HAP-1 (cell line): ENCODE results near the gene RUFY3.
A peak's percentile ranks its signal among the peaks of the same experiment; 100 is the strongest.
"Not testable (repeated sequence)": the region's sequence is repeated elsewhere in the genome, so short reads cannot be mapped to it uniquely, and the experiment has no call there.

Source experiments
- DNase-seq, 2 experiments: peaks; one replicate each; pipeline ENCODE4 v3.0.0-alpha.2; 2016 to 2020; ENCODE audit warnings: low spot score in 2 of 2
- H3K27me3 ChIP-seq: fragments of 250-450 bp; sonication (Bioruptor Pico); 2 replicates; pipeline ENCODE4 v1.5.1; 2020; ENCODE audit warnings: low read depth, mild to moderate bottlenecking, moderate library complexity
- H3K36me3 ChIP-seq: fragments of 250-450 bp; sonication (Bioruptor Pico); replicated peaks from 2 replicates; pipeline ENCODE4 v1.5.1; 2020; ENCODE audit warnings: mild to moderate bottlenecking
- H3K4me1 ChIP-seq: fragments of 250-450 bp; sonication (Bioruptor Pico); 2 replicates; pipeline ENCODE4 v1.5.1; 2020; ENCODE audit warnings: mild to moderate bottlenecking
- H3K4me3 ChIP-seq: fragments of 250-450 bp; sonication (Bioruptor Pico); 2 replicates; pipeline ENCODE4 v1.5.1; 2020; ENCODE audit warnings: mild to moderate bottlenecking, moderate library complexity
- H3K9me3 ChIP-seq: fragments of 250-450 bp; sonication (Bioruptor Pico); 2 replicates; pipeline ENCODE4 v1.5.1; 2020; ENCODE audit warnings: mild to moderate bottlenecking, moderate library complexity
- in situ Hi-C: fragments of 300-500 bp; cut with MboI; formaldehyde crosslinking; loops from 3 replicates; pipeline ENCODE4 v1.14.3; 2020; ENCODE audit warnings: low sequenced_read_pairs, inconsistent platforms, mixed read lengths

RUFY3 gene

DNA sequence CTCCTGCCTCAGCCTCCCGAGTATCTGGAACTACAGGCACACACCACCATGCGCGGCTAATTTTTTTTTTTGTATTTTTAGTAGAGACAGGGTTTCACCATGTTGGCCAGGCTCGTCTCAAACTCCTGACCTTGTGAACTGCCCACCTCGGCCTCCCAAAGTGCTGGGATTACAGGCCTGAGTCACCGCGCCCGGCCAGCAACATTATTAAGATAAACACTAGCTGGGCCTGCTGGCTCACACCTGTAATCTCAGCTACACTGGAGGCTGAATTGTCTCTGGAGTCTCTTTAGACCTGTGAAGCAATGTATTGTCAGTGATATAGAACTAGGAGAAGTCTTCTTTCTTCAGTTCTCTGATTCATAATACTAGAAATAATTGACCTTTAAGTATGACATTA, 23.3 kb upstream of the RUFY3 start:
- H3K36me3 ChIP-seq, H3K9me3 ChIP-seq, H3K4me3 ChIP-seq, DNase-seq, H3K27me3 ChIP-seq, H3K4me1 ChIP-seq, in situ Hi-C loops: not testable (repeated sequence)

DNA sequence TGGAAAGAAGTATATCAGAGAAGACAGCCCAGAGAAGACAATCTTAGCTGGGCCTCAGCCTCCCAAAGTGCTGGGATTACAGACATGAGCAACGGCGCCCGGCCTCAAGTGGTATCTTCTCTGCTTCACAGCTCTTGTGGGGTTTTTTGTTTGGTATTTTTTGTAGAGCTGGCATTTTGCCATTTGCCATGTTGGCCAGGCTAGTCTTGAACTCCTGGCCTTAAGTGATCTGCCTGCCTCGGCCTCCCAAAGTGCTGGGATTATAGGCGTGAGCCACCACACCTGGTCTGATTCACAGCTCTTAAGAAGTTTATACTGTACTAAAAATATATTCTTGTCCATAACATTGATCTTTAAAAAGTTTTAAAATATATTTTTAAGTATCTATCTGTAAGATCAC, 21.1 kb upstream of the RUFY3 start:
- H3K27me3 ChIP-seq: no peaks in the 10 kb centered on the region
- H3K9me3 ChIP-seq: no peaks in the 10 kb centered on the region
- no peaks in the 10 kb centered on the region for H3K36me3 ChIP-seq
- DNase-seq: no peak
- in situ Hi-C loops: no loop called here
- H3K4me1 ChIP-seq: peaks cover 9% of the 10 kb centered on the region
- H3K4me3 ChIP-seq: no peak overlapping the region

DNA sequence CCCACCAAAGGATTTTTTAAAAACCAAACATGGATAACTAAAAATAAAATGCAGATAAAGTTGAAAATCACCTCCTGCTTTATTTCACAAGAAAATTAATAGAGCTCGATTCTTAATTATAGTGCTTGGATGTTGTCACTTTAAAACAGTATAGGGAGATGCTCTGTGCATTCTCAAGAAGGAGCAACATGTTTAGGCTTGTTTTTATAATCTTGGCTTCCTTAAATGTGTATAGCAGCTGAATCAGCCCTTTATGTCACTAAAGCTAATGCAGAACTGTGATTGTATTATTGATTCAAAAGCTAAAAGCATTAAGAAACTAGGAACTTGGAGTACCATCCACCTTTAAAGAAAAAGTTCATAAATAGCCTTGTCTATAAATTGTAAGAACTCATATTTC, 20.5 kb upstream of the RUFY3 start:
- H3K9me3 ChIP-seq: no peaks in the 10 kb centered on the region
- H3K27me3 ChIP-seq: no peaks in the 10 kb centered on the region
- H3K4me1 ChIP-seq: peaks cover 9% of the 10 kb centered on the region
- H3K4me3 ChIP-seq: no peak overlapping the region
- in situ Hi-C loops: no loop called here
- H3K36me3 ChIP-seq: no peaks in the 10 kb centered on the region
- no peak for DNase-seq

DNA sequence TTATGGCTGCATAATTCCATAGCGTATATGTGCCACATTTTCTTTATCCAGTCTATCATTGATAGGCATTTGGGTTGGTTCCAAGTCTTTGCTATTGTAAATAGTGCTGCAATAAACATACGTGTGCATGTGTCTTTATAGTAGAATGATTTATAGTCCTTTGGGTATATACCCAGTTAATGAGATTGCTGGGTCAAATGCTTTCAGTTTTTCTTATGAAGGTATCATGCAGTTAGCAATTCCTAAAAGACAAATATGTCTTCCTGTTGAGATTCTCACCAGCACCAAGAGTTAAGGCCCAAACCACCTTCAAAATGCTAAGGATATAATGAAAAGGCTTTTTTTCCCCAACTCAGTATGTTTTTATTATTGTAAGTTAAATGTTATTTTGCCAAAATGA, 19.2 kb upstream of the RUFY3 start:
- H3K9me3 ChIP-seq, H3K27me3 ChIP-seq, DNase-seq, in situ Hi-C loops, H3K36me3 ChIP-seq, H3K4me3 ChIP-seq: not testable (repeated sequence)
- peaks cover 19% of the 10 kb centered on the region for H3K4me1 ChIP-seq

DNA sequence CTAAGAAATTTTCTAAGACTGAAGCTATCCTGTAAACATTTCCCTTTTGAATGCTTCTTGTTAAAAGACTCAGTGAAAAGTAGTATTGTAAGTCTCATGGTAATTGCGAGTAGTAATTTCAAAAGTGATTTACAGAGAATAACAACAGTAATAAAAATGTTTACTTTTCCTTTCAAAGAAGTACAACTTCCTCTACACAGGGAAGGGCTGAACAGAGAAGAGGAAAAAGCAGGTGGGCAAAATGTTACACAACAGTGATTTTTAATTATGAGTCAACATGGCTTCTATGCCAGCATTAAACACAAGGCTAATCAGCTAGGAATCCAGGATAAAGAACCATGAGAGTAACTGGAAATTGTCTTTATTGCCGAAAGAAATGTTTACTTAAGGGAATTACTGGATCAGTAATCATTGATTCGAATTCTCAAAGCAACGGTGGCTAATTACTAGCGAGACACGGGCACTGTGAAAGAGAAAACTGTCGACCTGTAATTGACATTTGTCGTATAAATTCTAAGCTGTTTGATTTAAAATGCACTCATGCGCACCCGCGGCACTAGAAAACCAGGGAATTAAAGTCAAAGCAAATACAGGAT, 18.0 kb upstream of the RUFY3 start:
- no peaks in the 10 kb centered on the region for H3K27me3 ChIP-seq
- H3K4me1 ChIP-seq: peaks cover 19% of the 10 kb centered on the region
- H3K4me3 ChIP-seq: peak overlapping the region; percentile 51
- no peaks in the 10 kb centered on the region for H3K36me3 ChIP-seq
- in situ Hi-C loops: no loop called here
- DNase-seq: peak in 1 of 2 experiments; percentile 39
- H3K9me3 ChIP-seq: no peaks in the 10 kb centered on the region

DNA sequence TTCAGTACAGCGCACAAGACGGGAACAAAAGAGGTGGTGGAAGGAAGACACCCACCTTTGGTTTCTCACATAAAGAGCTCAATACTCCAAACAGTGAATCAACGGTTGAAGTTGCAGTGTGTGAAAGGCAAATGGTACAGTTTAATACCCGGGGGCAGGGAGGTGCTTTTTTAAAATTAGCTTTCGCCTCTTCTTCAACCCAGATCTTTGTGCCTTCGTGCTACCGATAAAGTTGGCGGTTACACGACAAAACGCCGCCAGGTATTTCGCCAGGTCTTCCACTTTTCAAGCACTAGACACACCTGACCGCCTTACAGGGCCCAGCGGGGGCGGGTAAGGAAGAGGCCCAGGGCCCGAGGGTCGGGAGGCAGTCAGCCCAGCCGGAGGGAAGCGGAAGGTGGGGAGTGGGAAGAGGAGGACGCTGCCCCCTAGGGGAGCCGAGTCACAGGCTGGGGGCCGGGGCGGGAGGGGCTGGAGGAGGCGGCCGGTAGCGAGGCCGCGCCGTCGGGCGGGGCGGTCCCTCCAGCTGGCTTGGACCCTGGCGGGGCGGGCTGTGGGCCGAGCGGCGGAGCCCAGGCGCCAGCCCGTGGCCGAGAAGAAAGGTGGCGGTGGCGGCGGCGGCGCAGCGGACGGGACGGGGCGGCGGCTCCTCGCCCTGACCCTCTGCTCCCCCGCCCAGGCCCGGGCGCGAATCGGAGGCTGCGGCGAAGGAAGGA, 17.4 kb upstream of the RUFY3 start:
- H3K36me3 ChIP-seq: no peaks in the 10 kb centered on the region
- no peaks in the 10 kb centered on the region for H3K9me3 ChIP-seq
- H3K4me3 ChIP-seq: peak overlapping the region; percentile 51
- peak; percentile 71 to 90 for DNase-seq
- in situ Hi-C loops: no loop called here
- peaks cover 26% of the 10 kb centered on the region for H3K4me1 ChIP-seq
- H3K27me3 ChIP-seq: no peaks in the 10 kb centered on the region

DNA sequence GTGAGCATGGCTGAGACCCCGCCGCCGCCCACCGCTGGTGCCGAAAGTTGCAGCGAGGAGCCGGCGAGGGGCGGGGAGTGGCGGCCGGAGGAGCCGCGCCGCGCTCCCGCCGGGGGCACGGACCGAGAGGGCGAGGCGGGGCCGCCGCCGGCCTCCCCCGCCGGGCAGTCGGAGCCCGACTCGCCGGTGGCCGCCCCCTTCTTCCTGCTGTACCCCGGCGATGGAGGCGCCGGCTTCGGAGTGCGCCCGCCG, 16.9 kb upstream of the RUFY3 start:
- Histone ChIP-seq H3K27me3 (no peaks in the 10 kb centered on the region), H3K4me3 (peak overlapping the region; percentile 51), H3K36me3 (no peaks in the 10 kb centered on the region), H3K4me1 (peaks cover 31% of the 10 kb centered on the region), H3K9me3 (no peaks in the 10 kb centered on the region)
- in situ Hi-C loops: no loop called here
- DNase-seq: no peak

DNA sequence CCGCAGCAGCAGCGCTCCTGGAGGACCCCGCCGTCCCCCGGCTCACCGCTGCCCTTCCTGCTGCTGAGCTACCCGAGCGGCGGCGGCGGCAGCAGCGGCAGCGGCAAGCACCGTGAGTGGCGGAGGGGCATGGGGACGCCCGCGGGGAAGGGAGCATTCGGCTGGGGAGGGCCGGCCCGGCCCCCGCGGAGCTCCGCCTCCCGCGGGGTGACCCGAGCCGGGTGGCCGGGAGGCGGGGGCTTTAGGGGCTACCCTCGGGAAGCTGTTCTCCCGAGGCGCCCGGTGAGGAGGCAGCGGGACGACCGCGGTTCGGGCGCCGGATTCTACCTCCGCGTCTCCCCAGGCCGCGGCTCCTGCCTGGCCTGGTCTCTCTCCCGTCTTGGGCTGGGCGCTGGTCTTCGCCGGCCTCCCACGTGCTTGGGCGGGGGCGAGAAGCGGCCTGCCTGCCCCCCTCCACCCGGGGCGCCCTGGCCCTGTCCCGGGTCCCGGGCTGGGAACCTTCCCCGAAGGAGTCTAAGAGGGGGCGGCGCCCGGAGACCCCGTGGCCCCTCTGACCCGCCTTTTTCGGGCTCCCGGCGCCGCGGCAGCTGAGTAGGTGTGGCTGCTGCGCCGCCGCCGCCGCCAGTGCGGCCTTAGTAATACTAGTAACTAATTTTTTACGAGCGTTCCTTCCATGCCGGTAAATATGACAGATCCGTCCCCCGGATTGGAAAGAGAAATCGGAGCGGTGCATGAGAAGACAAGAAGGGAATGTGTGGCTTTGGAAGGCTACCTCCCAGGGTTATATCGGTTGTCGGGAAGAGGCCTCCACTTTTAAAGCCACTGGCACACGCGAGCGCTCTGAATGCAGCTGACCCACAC, 16.4 kb upstream of the RUFY3 start:
- peak; percentile 69 to 84 for DNase-seq

DNA sequence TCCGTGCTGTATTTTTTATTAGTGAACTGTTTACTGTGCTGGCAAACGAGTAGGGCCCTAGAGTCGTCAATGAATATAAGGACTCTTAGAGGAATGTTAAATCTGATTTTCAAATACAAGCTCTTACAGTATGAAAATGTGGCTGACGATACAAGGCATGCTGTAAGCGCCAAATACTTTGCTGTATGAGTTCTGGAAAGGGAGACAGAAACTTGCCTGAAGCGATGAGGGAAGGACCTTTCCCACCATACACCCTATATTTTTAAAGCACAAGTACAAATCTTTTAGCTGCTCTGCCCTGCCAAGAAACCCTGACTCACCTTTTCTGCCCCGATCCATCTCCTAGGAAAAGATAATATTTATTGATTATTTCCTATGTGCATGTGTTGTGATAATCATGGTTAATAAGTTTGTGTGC, 15.7 kb upstream of the RUFY3 start:
- in situ Hi-C loops: no loop called here
- peaks cover 33% of the 10 kb centered on the region for H3K4me1 ChIP-seq
- H3K4me3 ChIP-seq: peak overlapping the region; percentile 51
- H3K9me3 ChIP-seq: no peaks in the 10 kb centered on the region
- H3K36me3 ChIP-seq: no peaks in the 10 kb centered on the region
- no peaks in the 10 kb centered on the region for H3K27me3 ChIP-seq
- DNase-seq: no peak

More for the DNA sequence above, 16.4 kb upstream of the RUFY3 start:
- Histone ChIP-seq H3K9me3 (no peaks in the 10 kb centered on the region), H3K36me3 (no peaks in the 10 kb centered on the region), H3K4me3 (peak overlapping the region; percentile 51), H3K4me1 (peaks cover 33% of the 10 kb centered on the region), H3K27me3 (no peaks in the 10 kb centered on the region)
- in situ Hi-C loops: no loop called here

DNA sequence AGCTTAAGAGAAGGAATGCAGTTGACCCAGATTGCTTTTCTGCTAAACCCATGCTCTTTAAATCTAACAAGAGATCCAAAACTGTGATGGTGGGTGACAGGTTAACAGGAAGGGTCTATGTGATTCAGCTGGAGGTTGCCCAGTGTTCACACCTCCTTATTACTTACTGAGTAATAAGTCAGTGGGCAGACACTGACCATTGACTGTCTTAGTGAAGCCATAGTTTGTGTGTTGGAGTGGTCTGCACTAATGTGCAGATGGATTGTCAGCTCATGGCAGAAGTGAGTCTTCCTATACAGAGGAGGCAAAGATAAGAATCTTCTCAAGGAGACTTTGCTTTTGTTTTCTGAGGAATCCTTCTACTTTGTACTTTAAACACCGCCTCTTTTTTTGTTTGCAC, 15.2 kb upstream of the RUFY3 start:
- in situ Hi-C loops: no loop called here
- H3K36me3 ChIP-seq: no peaks in the 10 kb centered on the region
- H3K4me1 ChIP-seq: peaks cover 33% of the 10 kb centered on the region
- H3K27me3 ChIP-seq: no peaks in the 10 kb centered on the region
- peak in 1 of 2 experiments; percentile 23 for DNase-seq
- H3K4me3 ChIP-seq: peak overlapping the region; percentile 51
- no peaks in the 10 kb centered on the region for H3K9me3 ChIP-seq

DNA sequence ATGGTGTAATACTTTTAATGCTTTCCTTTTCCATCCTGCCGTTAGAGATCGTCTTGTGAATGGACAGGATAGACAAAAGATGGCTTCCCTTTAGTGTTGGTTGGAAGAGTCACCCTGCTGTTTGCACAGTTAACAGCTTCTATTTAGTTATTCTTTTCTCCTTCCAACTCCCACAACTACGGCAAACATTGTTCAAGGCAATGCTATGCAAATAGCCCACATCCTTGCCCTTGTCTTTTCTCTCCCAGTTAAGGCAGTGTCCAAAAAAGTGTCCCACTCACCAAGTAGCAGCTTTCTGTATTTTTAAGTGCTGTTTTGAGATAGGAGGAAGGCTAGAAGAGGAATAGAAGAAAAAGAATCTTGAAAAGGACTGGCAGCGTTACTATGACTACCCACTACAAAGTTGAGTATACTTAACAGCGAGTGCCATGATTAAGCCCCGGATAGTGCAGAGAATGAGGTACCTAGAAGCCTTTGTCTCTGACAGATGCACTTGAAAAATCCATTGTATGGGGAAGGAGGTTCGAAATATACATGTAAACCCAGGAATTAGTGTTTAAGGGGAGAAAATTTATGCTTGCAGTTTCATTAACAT, 12.1 kb upstream of the RUFY3 start:
- no peak overlapping the region for H3K4me3 ChIP-seq
- DNase-seq: peak in 1 of 2 experiments; percentile 51
- in situ Hi-C loops: no loop called here

DNA sequence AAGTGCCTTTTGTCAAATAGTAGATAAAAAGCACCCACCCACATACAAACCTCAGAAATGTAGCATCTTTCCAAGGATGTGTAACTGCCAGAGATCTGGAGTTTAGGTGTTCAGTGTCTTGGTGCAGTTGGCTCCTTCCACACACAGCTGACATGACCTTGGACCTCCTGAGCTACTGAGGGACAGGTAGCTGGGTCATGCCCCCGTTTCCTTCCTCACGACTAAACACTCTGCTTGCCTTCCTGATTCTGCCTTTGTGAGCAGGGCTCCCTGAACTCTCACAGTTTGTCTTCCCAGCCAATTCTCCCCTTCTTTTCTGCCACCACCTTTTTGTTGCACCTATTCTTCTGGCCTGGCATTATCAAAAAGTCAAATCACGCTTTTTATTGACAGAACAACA, 10.2 kb upstream of the RUFY3 start:
- H3K4me1 ChIP-seq: peaks cover 20% of the 10 kb centered on the region
- no peaks in the 10 kb centered on the region for H3K9me3 ChIP-seq
- no peaks in the 10 kb centered on the region for H3K27me3 ChIP-seq
- H3K36me3 ChIP-seq: no peaks in the 10 kb centered on the region
- in situ Hi-C loops: no loop called here
- DNase-seq: no peak
- H3K4me3 ChIP-seq: no peak overlapping the region

More for the DNA sequence above, 12.1 kb upstream of the RUFY3 start:
- H3K9me3 ChIP-seq: no peaks in the 10 kb centered on the region
- H3K4me1 ChIP-seq: peaks cover 23% of the 10 kb centered on the region
- no peaks in the 10 kb centered on the region for H3K36me3 ChIP-seq
- H3K27me3 ChIP-seq: no peaks in the 10 kb centered on the region

DNA sequence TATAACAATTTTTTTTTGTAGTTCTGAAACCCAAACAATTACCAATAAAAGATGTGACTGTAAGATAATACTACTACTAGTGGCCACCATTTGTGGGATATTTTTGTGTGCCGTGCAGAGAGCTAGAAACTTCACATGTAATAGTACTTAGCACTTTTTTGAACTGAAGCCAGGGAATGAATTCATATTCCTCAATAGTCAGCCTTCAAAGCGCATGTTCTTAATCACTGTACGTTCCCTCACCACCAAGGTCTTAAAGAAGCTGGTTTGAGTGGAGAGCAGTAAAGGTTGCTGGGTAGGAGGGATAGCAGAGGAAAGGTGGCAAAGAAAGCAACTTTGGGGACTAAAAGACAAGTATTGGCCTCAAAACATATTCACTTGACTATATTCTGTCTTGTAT, 9.6 kb upstream of the RUFY3 start:
- Histone ChIP-seq H3K4me3 (no peak overlapping the region), H3K9me3 (no peaks in the 10 kb centered on the region), H3K36me3 (no peaks in the 10 kb centered on the region), H3K4me1 (peaks cover 14% of the 10 kb centered on the region), H3K27me3 (no peaks in the 10 kb centered on the region)
- no peak for DNase-seq
- in situ Hi-C loops: no loop called here
